HepG2 (cell line): ENCODE results near the gene TNS4. TPM values are rescaled to one million over a fixed set of nuclear protein-coding genes. Genes with fewer than 3 reads are reported as not detected.

ENCODE experiments used
- ATAC-seq: fragments of 200-7000 bp; cut with Tn5 transposase; 3 replicates; pipeline ENCODE4 v1.9.1; 2020; ENCODE audit warnings: mild to moderate bottlenecking, moderate library complexity
- BruUV-seq: library from RNA; stranded (reverse); fragments of 400-500 nt; replicated peaks from 2 replicates; lab custom pipeline; 2021; lab: Mats Ljungman, UMichigan
- CTCF ChIA-PET: fragments of 300-600 bp; formaldehyde crosslinking; extraction: SDS; loops from one replicate; lab custom pipeline; 2021; ENCODE audit warnings: low total read pairs, inconsistent platforms, low intra/inter-chr PET ratio; lab: Yijun Ruan, JAX
- POLR2A ChIA-PET: fragments of 350-600 bp; sonication (Branson Sonifier 250); formaldehyde crosslinking; loops from one replicate; lab custom pipeline; 2020; ENCODE audit warnings: antibody characterized with exemption, inconsistent platforms; lab: Yijun Ruan, JAX
- DNase-seq: peaks from one replicate; pipeline ENCODE4 v3.0.0-alpha.2; 2015; ENCODE audit warnings: low spot score
- FAIRE-seq: peaks from 3 replicates; lab custom pipeline; 2011; peaks lifted over from hg19 to GRCh38; lab: Jason Lieb, UNC
- H2AFZ ChIP-seq: one replicate; pipeline ENCODE4 v1.6.1; 2011; ENCODE audit warnings: low read length, inconsistent platforms
- H3K27ac ChIP-seq: fragments of 300-600 bp; 3 replicates; pipeline ENCODE4 v1.8.0; 2011; ENCODE audit warnings: mixed run types, mild to moderate bottlenecking, mixed read lengths, low read length, inconsistent platforms; ENCODE audit not compliant: insufficient read depth; ENCODE audit errors: extremely low read length
- H3K27me3 ChIP-seq, 2 experiments: fragments of 200-600 bp in 1 of 2; 2 replicates in 1 of 2; 3 replicates in 1 of 2; pipeline versions ENCODE4 v1.6.0 to v1.8.0; 2011; ENCODE audit warnings: low read length in 2 of 2, mild to moderate bottlenecking in 2 of 2, moderate library complexity in 2 of 2, inconsistent platforms in 1 of 2; ENCODE audit not compliant: insufficient read depth in 2 of 2, control insufficient read depth in 1 of 2
- H3K36me3 ChIP-seq, 2 experiments: fragments of 200-600 bp in 1 of 2; replicated peaks in 1 of 2; 2 replicates in 1 of 2; 3 replicates in 1 of 2; pipeline versions ENCODE4 v1.5.1 to v1.8.0; 2011; ENCODE audit warnings: low read length in 2 of 2, inconsistent platforms in 1 of 2; ENCODE audit not compliant: insufficient read depth in 2 of 2, control insufficient read depth in 1 of 2
- H3K4me1 ChIP-seq: 2 replicates; pipeline ENCODE4 v1.5.1; 2012; ENCODE audit warnings: low read length, inconsistent platforms; ENCODE audit not compliant: insufficient read depth
- H3K4me2 ChIP-seq: 2 replicates; pipeline ENCODE4 v1.6.0; 2011; ENCODE audit warnings: low read depth, low read length, inconsistent platforms
- H3K4me3 ChIP-seq, 3 experiments: fragments of 200-600 bp in 1 of 3; sonication (generic), shearing (Covaris generic) in 1 of 3; replicated peaks in 1 of 3; 2 replicates each; pipeline ENCODE4 v1.5.1; 2011 to 2016; ENCODE audit warnings: low read length in 3 of 3, inconsistent platforms in 2 of 3, low read depth in 2 of 3, mild to moderate bottlenecking in 2 of 3, control low read depth in 1 of 3, mixed read lengths in 1 of 3; ENCODE audit not compliant: insufficient read depth in 1 of 3
- H3K79me2 ChIP-seq: one replicate; pipeline ENCODE4 v1.6.1; 2011; ENCODE audit warnings: low read length, inconsistent platforms; ENCODE audit not compliant: insufficient read depth
- H3K9ac ChIP-seq: 2 replicates; pipeline ENCODE4 v1.6.0; 2011; ENCODE audit warnings: mild to moderate bottlenecking, low read depth, low read length, inconsistent platforms; ENCODE audit not compliant: insufficient read depth
- H3K9me3 ChIP-seq: 2 replicates; pipeline ENCODE4 v1.5.1; 2012; ENCODE audit warnings: mild to moderate bottlenecking, low read length
- H4K20me1 ChIP-seq: 2 replicates; pipeline ENCODE4 v1.6.0; 2011; ENCODE audit warnings: inconsistent platforms, mild to moderate bottlenecking, low read length, moderate library complexity; ENCODE audit not compliant: insufficient read depth
- NFE2L1 ChIP-seq: sonication (generic); formaldehyde crosslinking; IDR thresholded peaks from 2 replicates; pipeline ENCODE4 v1.4.0; 2020; ENCODE audit warnings: missing genetic modification reagents, mild to moderate bottlenecking, borderline replicate concordance
- PAWR ChIP-seq: sonication (generic); formaldehyde crosslinking; IDR thresholded peaks from 2 replicates; pipeline ENCODE4 v1.4.0; 2020; ENCODE audit warnings: missing genetic modification reagents, mild to moderate bottlenecking, borderline replicate concordance
- ZNF101 ChIP-seq: sonication (generic); formaldehyde crosslinking; IDR thresholded peaks from 2 replicates; pipeline ENCODE4 v1.4.0; 2020; ENCODE audit warnings: mild to moderate bottlenecking, low read depth, missing genetic modification reagents, borderline replicate concordance
- ZNF282 ChIP-seq: fragments of 450-650 bp; IDR thresholded peaks from 2 replicates; pipeline ENCODE4 v1.6.1; 2018; ENCODE audit not compliant: partially characterized antibody
- ZNF3 ChIP-seq: IDR thresholded peaks from 2 replicates; pipeline ENCODE4 v1.7.0; 2017; ENCODE audit warnings: inconsistent platforms
- ZNF883 ChIP-seq: sonication (generic); formaldehyde crosslinking; IDR thresholded peaks from 2 replicates; pipeline ENCODE4 v1.5.1; 2020; ENCODE audit warnings: mild to moderate bottlenecking, missing genetic modification reagents; ENCODE audit errors: not compliant biosample characterization
- ZSCAN25 ChIP-seq: sonication (generic); formaldehyde crosslinking; IDR thresholded peaks from 2 replicates; pipeline ENCODE4 v1.8.0; 2022; ENCODE audit warnings: mild to moderate bottlenecking, missing genetic modification reagents
- WGBS: methylation state at CpG from one replicate; pipeline ENCODE4 v1.1.6; 2017; ENCODE audit warnings: low lambda C conversion rate; 5-methylcytosine and 5-hydroxymethylcytosine counted together
- in situ Hi-C: cut with HindIII; loops from 2 replicates; pipeline ENCODE4 v1.10.0; 2017; ENCODE audit warnings: low pct_unique_long_range_greater_than_20kb; ENCODE audit not compliant: extremely low pct_ligation_motif_present
- intact Hi-C: fragments of 100-400 bp; cut with micrococcal nuclease; formaldehyde crosslinking; loops from one replicate; pipeline ENCODE4 v1.10.0; 2022; ENCODE audit not compliant: unreplicated experiment
- polyA plus RNA-seq, 8 experiments: library from polyadenylated mRNA; depleted of rRNA in 3 of 8; stranded (reverse) in 7 of 8; unstranded in 1 of 8; fragments of >200 nt; fragmentation: Illumina TruSeq in 4 of 8; extraction: Trizol in 4 of 8; gene quantifications; 2 replicates each; pipeline versions ENCODE4 v1.2.1 to v1.2.3, GENCODE V29; 2011 to 2016; ENCODE audit warnings: low read depth in 4 of 8, missing spikeins in 1 of 8, mixed read lengths in 1 of 8; ENCODE audit not compliant: insufficient read depth in 1 of 8
- total RNA-seq, 5 experiments: library from RNA; depleted of rRNA; stranded (reverse); fragments of >200 nt; fragmentation: Illumina TruSeq; extraction: Trizol; gene quantifications; 2 replicates each; pipeline ENCODE4 v1.2.3, GENCODE V29; 2016; ENCODE audit warnings: low read depth in 1 of 5
- TF ChIP-seq, protein P1 (sequence below): sonication (generic); formaldehyde crosslinking; IDR thresholded peaks from 2 replicates; pipeline ENCODE4 v1.8.0; 2023; ENCODE audit warnings: mild to moderate bottlenecking, missing genetic modification reagents
- TF ChIP-seq, protein P2 (sequence below): sonication (generic); formaldehyde crosslinking; IDR thresholded peaks from 2 replicates; pipeline ENCODE4 v1.5.1; 2020; ENCODE audit warnings: mild to moderate bottlenecking, missing genetic modification reagents, moderate library complexity
- TF ChIP-seq, protein P3 (sequence below): sonication (generic); formaldehyde crosslinking; IDR thresholded peaks from 2 replicates; pipeline ENCODE4 v1.9.0; 2022; ENCODE audit warnings: low read depth, missing genetic modification reagents

TNS4 gene
- total and polyA plus RNA-seq, 2 of the 13 experiments (the other 11 are each of a cell fraction or from before 2014, with no cell fraction given): 0.58 to 2.1 TPM

DNA sequence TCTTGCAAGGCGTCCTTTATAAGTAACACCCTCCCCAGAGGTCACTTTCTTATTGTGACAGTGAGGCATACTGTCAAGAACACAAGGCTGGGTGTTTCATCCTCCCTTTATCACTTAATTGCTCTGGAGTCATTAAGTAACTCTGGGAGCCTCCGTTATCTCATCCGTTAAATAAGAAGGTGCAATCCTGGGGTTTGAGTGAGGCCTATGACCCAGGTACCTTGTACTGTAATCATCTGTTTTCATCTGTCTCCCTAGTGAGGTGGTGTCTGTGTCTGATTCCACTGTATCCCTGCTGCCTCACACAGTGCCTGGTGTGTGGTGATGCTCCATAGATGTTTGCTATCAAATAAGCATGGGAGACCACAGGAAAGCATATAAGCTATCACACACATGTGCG lies 17.7 kb downstream of the TNS4 start:
- H4K20me1 ChIP-seq: no peaks in the 10 kb centered on the region
- in situ Hi-C loops: no loop called here
- H3K4me1 ChIP-seq: peaks cover 63% of the 10 kb centered on the region
- WGBS: 61% methylated on average over 4 of the region's 4 CpGs
- no peak overlapping the region for H3K27ac ChIP-seq
- BruUV-seq: no TSS peak
- no peaks in the 10 kb centered on the region for H3K9me3 ChIP-seq
- no peak for DNase-seq
- ChIA-PET CTCF (no interaction called here), POLR2A (interaction anchor here (1.0 kb wide), 1 partner anchor 12 kb away, joined by 3 read pairs; no protein-coding TSS in a partner anchor)
- H3K36me3 ChIP-seq: no peaks in the 10 kb centered on the region
- H2AFZ ChIP-seq: no peak overlapping the region
- no peak for FAIRE-seq
- ATAC-seq: no peak
- intact Hi-C loops: no loop called here
- H3K4me2 ChIP-seq: no peak overlapping the region
- no peaks in the 10 kb centered on the region for H3K27me3 ChIP-seq
- H3K79me2 ChIP-seq: no peaks in the 10 kb centered on the region
- no peak overlapping the region for H3K4me3 ChIP-seq
- no peak overlapping the region for H3K9ac ChIP-seq
- TF ChIP-seq ZNF883 (no peak), ZNF3 (CRISPR knock-in tag) (peak; percentile 85), ZNF101 (CRISPR knock-in tag) (no peak)
- TF ChIP-seq, all 625 proteins: peak for 1

DNA sequence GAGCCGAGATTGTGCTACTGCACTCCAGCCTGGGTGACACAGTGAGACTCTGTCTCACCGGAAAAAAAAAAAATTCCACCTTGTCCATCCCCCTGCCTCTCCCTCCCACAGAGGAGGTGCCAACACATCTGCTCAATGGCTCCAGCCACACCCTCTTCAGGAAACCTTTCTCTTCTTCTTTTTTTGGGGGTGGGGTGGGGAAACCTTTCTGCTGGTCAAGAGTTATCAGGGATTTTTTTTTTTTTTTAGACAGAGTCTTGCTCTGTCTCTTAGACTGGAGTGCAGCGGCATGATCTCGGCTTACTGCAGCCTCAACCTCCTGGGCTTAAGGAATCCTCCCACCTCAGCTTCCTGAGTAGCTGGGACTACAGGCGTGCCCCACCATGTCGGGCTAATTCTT lies 18.7 kb downstream of the TNS4 start:
- no peak for ATAC-seq
- ChIA-PET POLR2A (no interaction called here), CTCF (no interaction called here)
- TF ChIP-seq ZNF3 (CRISPR knock-in tag): no peak
- TF ChIP-seq, protein P1, sequence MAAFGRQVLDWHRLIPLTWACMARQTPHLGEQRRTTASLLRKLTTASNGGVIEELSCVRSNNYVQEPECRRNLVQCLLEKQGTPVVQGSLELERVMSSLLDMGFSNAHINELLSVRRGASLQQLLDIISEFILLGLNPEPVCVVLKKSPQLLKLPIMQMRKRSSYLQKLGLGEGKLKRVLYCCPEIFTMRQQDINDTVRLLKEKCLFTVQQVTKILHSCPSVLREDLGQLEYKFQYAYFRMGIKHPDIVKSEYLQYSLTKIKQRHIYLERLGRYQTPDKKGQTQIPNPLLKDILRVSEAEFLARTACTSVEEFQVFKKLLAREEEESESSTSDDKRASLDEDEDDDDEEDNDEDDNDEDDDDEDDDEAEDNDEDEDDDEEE (CRISPR knock-in tag): no peak
- TF ChIP-seq, protein P2, sequence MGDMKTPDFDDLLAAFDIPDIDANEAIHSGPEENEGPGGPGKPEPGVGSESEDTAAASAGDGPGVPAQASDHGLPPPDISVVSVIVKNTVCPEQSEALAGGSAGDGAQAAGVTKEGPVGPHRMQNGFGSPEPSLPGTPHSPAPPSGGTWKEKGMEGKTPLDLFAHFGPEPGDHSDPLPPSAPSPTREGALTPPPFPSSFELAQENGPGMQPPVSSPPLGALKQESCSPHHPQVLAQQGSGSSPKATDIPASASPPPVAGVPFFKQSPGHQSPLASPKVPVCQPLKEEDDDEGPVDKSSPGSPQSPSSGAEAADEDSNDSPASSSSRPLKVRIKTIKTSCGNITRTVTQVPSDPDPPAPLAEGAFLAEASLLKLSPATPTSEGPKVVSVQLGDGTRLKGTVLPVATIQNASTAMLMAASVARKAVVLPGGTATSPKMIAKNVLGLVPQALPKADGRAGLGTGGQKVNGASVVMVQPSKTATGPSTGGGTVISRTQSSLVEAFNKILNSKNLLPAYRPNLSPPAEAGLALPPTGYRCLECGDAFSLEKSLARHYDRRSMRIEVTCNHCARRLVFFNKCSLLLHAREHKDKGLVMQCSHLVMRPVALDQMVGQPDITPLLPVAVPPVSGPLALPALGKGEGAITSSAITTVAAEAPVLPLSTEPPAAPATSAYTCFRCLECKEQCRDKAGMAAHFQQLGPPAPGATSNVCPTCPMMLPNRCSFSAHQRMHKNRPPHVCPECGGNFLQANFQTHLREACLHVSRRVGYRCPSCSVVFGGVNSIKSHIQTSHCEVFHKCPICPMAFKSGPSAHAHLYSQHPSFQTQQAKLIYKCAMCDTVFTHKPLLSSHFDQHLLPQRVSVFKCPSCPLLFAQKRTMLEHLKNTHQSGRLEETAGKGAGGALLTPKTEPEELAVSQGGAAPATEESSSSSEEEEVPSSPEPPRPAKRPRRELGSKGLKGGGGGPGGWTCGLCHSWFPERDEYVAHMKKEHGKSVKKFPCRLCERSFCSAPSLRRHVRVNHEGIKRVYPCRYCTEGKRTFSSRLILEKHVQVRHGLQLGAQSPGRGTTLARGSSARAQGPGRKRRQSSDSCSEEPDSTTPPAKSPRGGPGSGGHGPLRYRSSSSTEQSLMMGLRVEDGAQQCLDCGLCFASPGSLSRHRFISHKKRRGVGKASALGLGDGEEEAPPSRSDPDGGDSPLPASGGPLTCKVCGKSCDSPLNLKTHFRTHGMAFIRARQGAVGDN (CRISPR knock-in tag): no peak
- no peak for TF ChIP-seq ZSCAN25 (CRISPR knock-in tag)
- TF ChIP-seq ZNF282: no peak
- TF ChIP-seq, protein P3, sequence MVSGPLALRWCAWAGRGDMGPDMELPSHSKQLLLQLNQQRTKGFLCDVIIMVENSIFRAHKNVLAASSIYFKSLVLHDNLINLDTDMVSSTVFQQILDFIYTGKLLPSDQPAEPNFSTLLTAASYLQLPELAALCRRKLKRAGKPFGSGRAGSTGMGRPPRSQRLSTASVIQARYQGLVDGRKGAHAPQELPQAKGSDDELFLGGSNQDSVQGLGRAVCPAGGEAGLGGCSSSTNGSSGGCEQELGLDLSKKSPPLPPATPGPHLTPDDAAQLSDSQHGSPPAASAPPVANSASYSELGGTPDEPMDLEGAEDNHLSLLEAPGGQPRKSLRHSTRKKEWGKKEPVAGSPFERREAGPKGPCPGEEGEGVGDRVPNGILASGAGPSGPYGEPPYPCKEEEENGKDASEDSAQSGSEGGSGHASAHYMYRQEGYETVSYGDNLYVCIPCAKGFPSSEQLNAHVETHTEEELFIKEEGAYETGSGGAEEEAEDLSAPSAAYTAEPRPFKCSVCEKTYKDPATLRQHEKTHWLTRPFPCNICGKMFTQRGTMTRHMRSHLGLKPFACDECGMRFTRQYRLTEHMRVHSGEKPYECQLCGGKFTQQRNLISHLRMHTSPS (CRISPR knock-in tag): no peak
- no peak for TF ChIP-seq PAWR (CRISPR knock-in tag)
- no peak for TF ChIP-seq NFE2L1 (CRISPR knock-in tag)

More for the DNA sequence above, 18.7 kb downstream of the TNS4 start:
- Histone ChIP-seq H3K36me3 (no peaks in the 10 kb centered on the region), H3K4me1 (peaks cover 63% of the 10 kb centered on the region), H3K9ac (no peak overlapping the region), H2AFZ (no peak overlapping the region), H3K79me2 (no peaks in the 10 kb centered on the region), H4K20me1 (no peaks in the 10 kb centered on the region), H3K27ac (no peak overlapping the region), H3K9me3 (no peaks in the 10 kb centered on the region), H3K27me3 (no peaks in the 10 kb centered on the region), H3K4me2 (no peak overlapping the region), H3K4me3 (no peak overlapping the region)
- no peak for DNase-seq
- intact Hi-C loops (no loop called here), in situ Hi-C loops (no loop called here)
- 70% methylated on average over 6 of the region's 6 CpGs for WGBS
- FAIRE-seq: no peak
- BruUV-seq: no TSS peak
